Common myeloid progenitor, CD34-positive (primary cell): ENCODE results near the gene TPM3.

Experiments used
- CTCF ChIA-PET: fragments of 350-600 bp; sonication (Branson Sonifier 250); formaldehyde crosslinking; loops from one replicate; lab custom pipeline; 2021; ENCODE audit warnings: antibody characterized with exemption; lab: Charles Lee
- POLR2A ChIA-PET: fragments of 350-600 bp; sonication (Branson Sonifier 250); formaldehyde crosslinking; loops from one replicate; lab custom pipeline; 2021; ENCODE audit warnings: antibody characterized with exemption; lab: Charles Lee
- DNase-seq, 3 donors: peaks; one replicate each; pipeline versions ENCODE4 v3.0.0 to v3.0.0-alpha.2; 2013
- H3K27ac ChIP-seq, 2 experiments: 1 replicate in 1 of 2; 2 replicates in 1 of 2; pipeline ENCODE4 v1.7.0; 2013; ENCODE audit warnings: inconsistent platforms in 2 of 2, low read length in 2 of 2, mild to moderate bottlenecking in 2 of 2, low read depth in 1 of 2, moderate library complexity in 1 of 2; ENCODE audit not compliant: severe bottlenecking in 2 of 2, insufficient read depth in 1 of 2, poor library complexity in 1 of 2
- H3K27me3 ChIP-seq, 5 experiments: replicated peaks in 2 of 5; 1 replicate in 3 of 5; 2 replicates in 2 of 5; pipeline versions ENCODE4 v1.6.1 to v1.7.0; 2013; ENCODE audit warnings: low read length in 4 of 5, mild to moderate bottlenecking in 2 of 5, moderate library complexity in 2 of 5, inconsistent platforms in 1 of 5; ENCODE audit not compliant: insufficient read depth in 5 of 5, control insufficient read depth in 4 of 5
- H3K36me3 ChIP-seq, 4 experiments: 1 replicate in 2 of 4; 2 replicates in 2 of 4; pipeline versions ENCODE4 v1.6.1 to v1.7.0; 2013; ENCODE audit warnings: low read length in 3 of 4, control low read depth in 1 of 4, mild to moderate bottlenecking in 1 of 4; ENCODE audit not compliant: control insufficient read depth in 4 of 4, insufficient read depth in 4 of 4
- H3K4me1 ChIP-seq, 4 experiments: 1 replicate in 3 of 4; 2 replicates in 1 of 4; pipeline versions ENCODE4 v1.6.1 to v1.7.1; 2013; ENCODE audit warnings: low read length in 3 of 4, mild to moderate bottlenecking in 3 of 4, control low read depth in 1 of 4, inconsistent platforms in 1 of 4, moderate library complexity in 1 of 4; ENCODE audit not compliant: control insufficient read depth in 4 of 4, insufficient read depth in 4 of 4; ENCODE audit errors: control extremely low read depth in 1 of 4
- H3K4me3 ChIP-seq, 7 experiments: 1 replicate in 4 of 7; 2 replicates in 3 of 7; pipeline versions ENCODE4 v1.5.1 to v1.7.0; 2013; ENCODE audit warnings: mild to moderate bottlenecking in 7 of 7, low read length in 6 of 7, moderate library complexity in 6 of 7, inconsistent platforms in 2 of 7, low read depth in 2 of 7, control low read depth in 1 of 7; ENCODE audit not compliant: insufficient read depth in 4 of 7, control insufficient read depth in 1 of 7; ENCODE audit errors: extremely low read depth in 1 of 7
- H3K9me3 ChIP-seq, 5 experiments: 1 replicate in 4 of 5; 2 replicates in 1 of 5; pipeline versions ENCODE4 v1.6.1 to v1.7.1; 2013; ENCODE audit warnings: low read length in 4 of 5, mild to moderate bottlenecking in 2 of 5, inconsistent platforms in 1 of 5, low read depth in 1 of 5, moderate library complexity in 1 of 5; ENCODE audit not compliant: control insufficient read depth in 4 of 5, insufficient read depth in 2 of 5; ENCODE audit errors: control extremely low read depth in 1 of 5
- WGBS: methylation state at CpG from one replicate; pipeline ENCODE4 v1.1.5; 2013; ENCODE audit not compliant: insufficient coverage; 5-methylcytosine and 5-hydroxymethylcytosine counted together

The TPM3 gene

GRCh38 chr1:154176337-154176736 is 15.6 kb downstream of the TPM3 start:
- Histone ChIP-seq H3K27ac (peak overlapping the region; percentile 42 to 91), H3K36me3 (peaks cover 14 to 74% (median 36%) of the 10 kb centered on the region in 4 experiments), H3K4me3 (peak overlapping the region in 6 of 7 experiments; percentile 29 to 67 (median 50)), H3K4me1 (peaks cover 52 to 62% (median 60%) of the 10 kb centered on the region in 4 experiments), H3K27me3 (no peaks in the 10 kb centered on the region), H3K9me3 (no peaks in the 10 kb centered on the region)
- ChIA-PET CTCF (interaction anchor here (0.8 to 1.6 kb wide), 2 partner anchors 7 to 14 kb away, joined by 3 read pairs; no protein-coding TSS in a partner anchor), POLR2A (no interaction called here)
- peak in 2 of 3 donors; percentile 53 to 56 for DNase-seq
- WGBS: no CpG with 5 or more reads among the region's 2 CpGs

- Histone ChIP-seq H3K36me3 (peaks cover 26 to 85% (median 49%) of the 10 kb centered on the region in 4 experiments), H3K9me3 (no peaks in the 10 kb centered on the region), H3K4me1 (peaks cover 39 to 46% (median 44%) of the 10 kb centered on the region in 4 experiments), H3K27ac (no peak overlapping the region), H3K4me3 (no peak overlapping the region), H3K27me3 (no peaks in the 10 kb centered on the region)
- ChIA-PET CTCF (interaction anchor here (0.5 kb wide), 1 partner anchor 1124 kb away, joined by 4 read pairs; no protein-coding TSS in a partner anchor), POLR2A (interaction anchor here (1.1 kb wide), 1 partner anchor 8 kb away, joined by 3 read pairs; no protein-coding TSS in a partner anchor)
- no peak for DNase-seq
- WGBS: 98% methylated on average over 4 of the region's 4 CpGs
Measured at GRCh38 chr1:154174654-154175053, 17.2 kb downstream of the TPM3 start.

- WGBS: 96% methylated on average over 4 of the region's 5 CpGs
- POLR2A ChIA-PET: no interaction called here
- CTCF ChIA-PET: interaction anchor here (1.4 kb wide), 1 partner anchor 15 kb away, joined by 4 read pairs; no protein-coding TSS in a partner anchor
- Histone ChIP-seq H3K9me3 (no peaks in the 10 kb centered on the region), H3K36me3 (peaks cover 39 to 82% (median 64%) of the 10 kb centered on the region in 4 experiments), H3K27me3 (no peaks in the 10 kb centered on the region), H3K4me3 (no peak overlapping the region), H3K27ac (no peak overlapping the region), H3K4me1 (peaks cover 11 to 20% (median 16%) of the 10 kb centered on the region in 4 experiments)
- no peak for DNase-seq
Measured at GRCh38 chr1:154171880-154172279, 20.0 kb downstream of the TPM3 start.

- 93% methylated on average over 2 of the region's 4 CpGs for WGBS
- Histone ChIP-seq H3K27me3 (no peaks in the 10 kb centered on the region), H3K4me3 (no peak overlapping the region), H3K4me1 (peaks cover 7 to 14% (median 10%) of the 10 kb centered on the region in 4 experiments), H3K27ac (no peak overlapping the region), H3K36me3 (peaks cover 43 to 88% (median 66%) of the 10 kb centered on the region in 4 experiments), H3K9me3 (no peaks in the 10 kb centered on the region)
- ChIA-PET CTCF (interaction anchor here (1.4 kb wide), 1 partner anchor 14 kb away, joined by 4 read pairs; no protein-coding TSS in a partner anchor), POLR2A (interaction anchor here (0.6 kb wide), 1 partner anchor 64 kb away, joined by 3 read pairs; no protein-coding TSS in a partner anchor)
- no peak for DNase-seq
Measured at GRCh38 chr1:154171223-154171583, 20.7 kb downstream of the TPM3 start.

GRCh38 chr1:154170547-154171222 is 21.2 kb downstream of the TPM3 start:
- Histone ChIP-seq H3K4me1 (peaks cover 2 to 8% (median 5%) of the 10 kb centered on the region in 4 experiments), H3K27me3 (no peaks in the 10 kb centered on the region), H3K9me3 (no peaks in the 10 kb centered on the region), H3K36me3 (peaks cover 49 to 91% (median 68%) of the 10 kb centered on the region in 4 experiments), H3K27ac (peak overlapping the region in 1 of 2 experiments; percentile 6), H3K4me3 (no peak overlapping the region)
- ChIA-PET CTCF (no interaction called here), POLR2A (interaction anchor here (0.6 kb wide), 1 partner anchor 63 kb away, joined by 3 read pairs; no protein-coding TSS in a partner anchor)
- DNase-seq: no peak

- CTCF ChIA-PET: interaction anchor here (0.7 to 2.2 kb wide), 4 partner anchors 11 to 104 kb away, joined by 3 to 5 read pairs (median 3); no protein-coding TSS in a partner anchor
- H3K36me3 ChIP-seq: peaks cover 47 to 96% (median 77%) of the 10 kb centered on the region in 4 experiments
- H3K4me3 ChIP-seq: no peak overlapping the region
- no peak for DNase-seq
- peaks cover 0 to 3% (median 0%) of the 10 kb centered on the region in 4 experiments for H3K4me1 ChIP-seq
- POLR2A ChIA-PET: no interaction called here
- H3K27me3 ChIP-seq: no peaks in the 10 kb centered on the region
- no peaks in the 10 kb centered on the region for H3K9me3 ChIP-seq
- H3K27ac ChIP-seq: peak overlapping the region in 1 of 2 experiments; percentile 14
Measured at GRCh38 chr1:154167461-154167860, 24.4 kb downstream of the TPM3 start.

GRCh38 chr1:154166207-154166606 is 25.7 kb downstream of the TPM3 start:
- H3K36me3 ChIP-seq: peaks cover 40 to 95% (median 73%) of the 10 kb centered on the region in 4 experiments

More at GRCh38 chr1:154166207-154166606, 25.7 kb downstream of the TPM3 start:
- no peak overlapping the region for H3K27ac ChIP-seq
- no peaks in the 10 kb centered on the region for H3K9me3 ChIP-seq
- WGBS: 100% methylated on average over 1 of the region's 1 CpG
- H3K27me3 ChIP-seq: no peaks in the 10 kb centered on the region
- POLR2A ChIA-PET: no interaction called here
- H3K4me1 ChIP-seq: peaks cover 0 to 3% (median 0%) of the 10 kb centered on the region in 4 experiments
- no peak overlapping the region for H3K4me3 ChIP-seq
- CTCF ChIA-PET: interaction anchor here (1.6 to 2.2 kb wide), 2 partner anchors 9 to 11 kb away, joined by 4 to 5 read pairs; partner anchors contain the start of gene NUP210L
- DNase-seq: no peak
